Esophagus muscularis mucosa (tissue), 3 donors: ENCODE data around the gene GFI1.

Experiments used
- CTCF ChIP-seq, 3 experiments: fragments of 200-600 bp in 2 of 3; fragments of 450-650 bp in 1 of 3; sonication (generic) in 2 of 3; IDR thresholded peaks; one replicate each; pipeline ENCODE4 v1.5.1; 2017 to 2019; ENCODE audit warnings: antibody characterized with exemption in 3 of 3, mild to moderate bottlenecking in 2 of 3, moderate library complexity in 1 of 3
- POLR2A ChIP-seq: fragments of 450-650 bp; IDR thresholded peaks from one replicate; pipeline ENCODE4 v1.6.1; 2017; ENCODE audit warnings: antibody characterized with exemption, moderate library complexity, mild to moderate bottlenecking, low read depth

- TF ChIP-seq CTCF (IDR thresholded peaks at IDR 0.05) (no peak), POLR2A (no peak)
Observed at GRCh38 chr1:92480813-92481598, 5.7 kb downstream of the GFI1 start.
